ENCODE measurements around the gene PROZ. TPM values are rescaled to one million over a fixed set of nuclear protein-coding genes. Genes with fewer than 3 reads are reported as not detected.

PROZ gene
- total RNA-seq, 1 donor from 2014 or later = not detected

DNA sequence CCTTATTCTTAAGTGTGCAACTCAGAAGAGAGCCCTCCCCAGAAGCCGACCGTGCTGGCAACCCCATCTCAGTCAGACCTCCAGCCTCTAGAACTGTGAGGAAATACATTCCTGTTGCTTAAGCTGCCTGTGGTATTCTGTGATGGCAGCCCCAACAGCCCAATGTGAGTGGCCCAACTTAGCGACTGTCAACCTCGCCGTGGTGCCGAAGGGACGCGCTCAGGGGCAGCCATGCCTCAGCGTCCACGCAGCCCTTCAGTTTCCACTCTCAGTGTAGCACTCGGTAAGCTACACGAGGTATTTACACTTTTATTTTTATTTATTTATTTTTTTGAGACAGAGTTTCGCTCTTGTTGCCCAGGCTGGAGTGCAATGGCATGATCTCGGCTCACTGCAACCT lies 18.4 kb downstream of the PROZ start:
- no peak overlapping the region for H3K27ac Mint-ChIP-seq
- no peaks in the 10 kb centered on the region for H3K9me3 Mint-ChIP-seq
- H3K4me1 Mint-ChIP-seq (ENCODE audit: unreplicated experiment) = no peaks in the 10 kb centered on the region
- TF ChIP-seq, protein P1, sequence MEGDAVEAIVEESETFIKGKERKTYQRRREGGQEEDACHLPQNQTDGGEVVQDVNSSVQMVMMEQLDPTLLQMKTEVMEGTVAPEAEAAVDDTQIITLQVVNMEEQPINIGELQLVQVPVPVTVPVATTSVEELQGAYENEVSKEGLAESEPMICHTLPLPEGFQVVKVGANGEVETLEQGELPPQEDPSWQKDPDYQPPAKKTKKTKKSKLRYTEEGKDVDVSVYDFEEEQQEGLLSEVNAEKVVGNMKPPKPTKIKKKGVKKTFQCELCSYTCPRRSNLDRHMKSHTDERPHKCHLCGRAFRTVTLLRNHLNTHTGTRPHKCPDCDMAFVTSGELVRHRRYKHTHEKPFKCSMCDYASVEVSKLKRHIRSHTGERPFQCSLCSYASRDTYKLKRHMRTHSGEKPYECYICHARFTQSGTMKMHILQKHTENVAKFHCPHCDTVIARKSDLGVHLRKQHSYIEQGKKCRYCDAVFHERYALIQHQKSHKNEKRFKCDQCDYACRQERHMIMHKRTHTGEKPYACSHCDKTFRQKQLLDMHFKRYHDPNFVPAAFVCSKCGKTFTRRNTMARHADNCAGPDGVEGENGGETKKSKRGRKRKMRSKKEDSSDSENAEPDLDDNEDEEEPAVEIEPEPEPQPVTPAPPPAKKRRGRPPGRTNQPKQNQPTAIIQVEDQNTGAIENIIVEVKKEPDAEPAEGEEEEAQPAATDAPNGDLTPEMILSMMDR (conservative IDR thresholded peaks at IDR 0.05) = no peak
- H3K36me3 Mint-ChIP-seq = peaks cover 38% of the 10 kb centered on the region
- DNase-seq (ENCODE audit: extremely low spot score, unreplicated experiment) = no peak
- no peak overlapping the region for H3K4me3 Mint-ChIP-seq
- no peaks in the 10 kb centered on the region for H3K27me3 Mint-ChIP-seq

DNA sequence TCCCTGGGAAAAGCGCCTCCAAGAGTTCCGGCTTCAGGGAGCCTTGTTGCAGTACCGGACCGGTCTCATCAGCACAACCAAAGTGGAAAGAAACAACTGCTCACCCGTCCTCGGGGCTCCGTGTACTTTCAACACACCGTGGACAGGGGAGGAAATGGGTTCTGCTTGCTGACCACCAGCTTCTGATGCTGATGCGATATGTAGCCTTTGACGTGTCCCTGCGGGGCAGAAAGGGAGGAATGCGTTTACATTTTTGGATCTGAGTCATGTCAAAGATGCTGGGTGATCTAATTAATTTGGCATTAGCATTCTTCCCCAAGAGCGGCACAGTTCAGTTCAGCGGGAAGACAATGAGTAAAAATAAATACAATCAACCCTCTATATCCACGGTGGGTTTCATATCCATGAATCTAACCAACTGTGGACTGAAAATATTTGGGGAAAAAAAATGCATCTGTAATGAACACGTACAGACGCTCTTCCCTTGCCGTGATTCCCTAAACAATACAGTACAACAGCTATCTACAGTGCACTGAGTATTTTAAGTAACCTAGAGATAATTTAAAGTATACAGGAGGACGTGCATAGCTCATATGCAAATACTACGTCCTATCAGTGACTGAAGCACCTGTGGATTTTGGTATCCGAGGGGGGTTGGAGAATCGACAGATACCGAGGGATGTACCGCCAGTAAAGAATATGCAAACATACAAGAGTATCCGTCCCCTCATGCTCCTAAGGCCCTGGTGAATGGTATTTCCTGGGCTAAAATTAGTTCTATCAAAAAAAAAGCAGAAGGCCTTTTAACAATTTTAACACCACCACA lies 19.8 kb downstream of the PROZ start:
- H3K27ac Mint-ChIP-seq = no peak overlapping the region
- H3K4me1 Mint-ChIP-seq (ENCODE audit: unreplicated experiment) = no peaks in the 10 kb centered on the region
- no peak for DNase-seq (ENCODE audit: extremely low spot score, unreplicated experiment)
- no peak overlapping the region for H3K4me3 Mint-ChIP-seq
- TF ChIP-seq, protein P1 (conservative IDR thresholded peaks at IDR 0.05) = no peak
- peaks cover 40% of the 10 kb centered on the region for H3K36me3 Mint-ChIP-seq
- no peaks in the 10 kb centered on the region for H3K27me3 Mint-ChIP-seq
- no peaks in the 10 kb centered on the region for H3K9me3 Mint-ChIP-seq

DNA sequence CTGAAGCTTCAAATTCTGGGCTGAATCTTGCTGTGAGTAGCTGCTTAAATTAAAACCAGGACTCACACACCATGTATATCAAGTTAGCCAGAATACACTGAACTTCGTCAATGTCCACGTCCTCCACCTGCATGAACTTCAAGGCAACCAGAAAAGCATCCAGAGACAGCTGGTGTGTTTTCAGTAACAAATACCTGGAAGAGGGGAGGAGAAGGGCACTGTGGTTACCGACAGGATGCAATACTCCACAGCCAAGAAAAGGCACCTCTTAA lies 20.4 kb downstream of the PROZ start:
- peaks cover 44% of the 10 kb centered on the region for H3K36me3 Mint-ChIP-seq
- TF ChIP-seq, protein P1 (conservative IDR thresholded peaks at IDR 0.05) = no peak
- no peak overlapping the region for H3K4me3 Mint-ChIP-seq
- no peaks in the 10 kb centered on the region for H3K4me1 Mint-ChIP-seq (ENCODE audit: unreplicated experiment)
- no peaks in the 10 kb centered on the region for H3K9me3 Mint-ChIP-seq
- no peak overlapping the region for H3K27ac Mint-ChIP-seq
- no peaks in the 10 kb centered on the region for H3K27me3 Mint-ChIP-seq
- no peak for DNase-seq (ENCODE audit: extremely low spot score, unreplicated experiment)

DNA sequence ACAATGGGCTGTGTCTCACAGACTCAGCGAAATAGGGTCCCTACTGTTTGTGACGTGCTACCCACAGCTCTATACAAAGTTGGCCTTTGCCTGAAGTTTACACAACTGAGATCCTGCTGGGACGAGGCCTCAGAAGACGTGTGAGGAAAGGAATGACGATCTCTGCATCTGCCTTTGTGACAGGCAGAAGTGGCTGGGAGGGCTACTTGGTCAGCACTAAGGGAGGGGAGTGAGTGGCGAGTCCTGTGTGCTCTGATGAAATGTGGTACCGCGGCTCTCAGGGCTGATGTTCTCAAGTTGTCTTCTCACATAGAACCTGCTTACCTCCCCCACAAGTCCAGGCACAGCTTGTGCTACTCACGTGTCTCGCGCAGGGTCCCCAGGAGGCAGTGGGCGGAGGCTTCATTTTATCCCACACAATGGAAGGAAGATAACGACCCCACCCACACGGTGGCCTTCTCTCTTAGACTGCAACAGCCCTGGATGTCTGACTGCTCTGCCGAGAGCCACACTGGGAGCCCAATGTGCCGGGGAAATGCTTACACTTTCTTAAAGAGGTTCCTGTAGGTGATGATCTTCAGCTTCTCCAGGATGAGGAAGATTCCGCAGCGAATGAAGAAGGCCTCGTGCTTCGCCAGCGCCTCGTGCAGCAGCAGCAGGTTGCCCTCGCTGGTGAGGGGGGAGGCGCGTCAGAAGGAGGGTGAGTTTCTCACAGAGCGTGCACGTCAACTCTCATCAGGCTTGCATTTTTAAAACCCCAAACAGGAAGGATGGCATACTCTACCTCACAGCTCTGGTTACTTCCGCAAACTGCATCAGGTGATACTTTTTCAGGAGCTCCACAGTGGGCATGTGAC lies 21.2 kb downstream of the PROZ start:
- H3K27me3 Mint-ChIP-seq = no peaks in the 10 kb centered on the region
- H3K9me3 Mint-ChIP-seq = no peaks in the 10 kb centered on the region
- peak overlapping the region; percentile 34 for H3K27ac Mint-ChIP-seq
- DNase-seq (ENCODE audit: extremely low spot score, unreplicated experiment) = no peak
- no peak overlapping the region for H3K4me3 Mint-ChIP-seq
- TF ChIP-seq, protein P1 (conservative IDR thresholded peaks at IDR 0.05) = no peak
- no peaks in the 10 kb centered on the region for H3K4me1 Mint-ChIP-seq (ENCODE audit: unreplicated experiment)
- H3K36me3 Mint-ChIP-seq = peaks cover 41% of the 10 kb centered on the region

DNA sequence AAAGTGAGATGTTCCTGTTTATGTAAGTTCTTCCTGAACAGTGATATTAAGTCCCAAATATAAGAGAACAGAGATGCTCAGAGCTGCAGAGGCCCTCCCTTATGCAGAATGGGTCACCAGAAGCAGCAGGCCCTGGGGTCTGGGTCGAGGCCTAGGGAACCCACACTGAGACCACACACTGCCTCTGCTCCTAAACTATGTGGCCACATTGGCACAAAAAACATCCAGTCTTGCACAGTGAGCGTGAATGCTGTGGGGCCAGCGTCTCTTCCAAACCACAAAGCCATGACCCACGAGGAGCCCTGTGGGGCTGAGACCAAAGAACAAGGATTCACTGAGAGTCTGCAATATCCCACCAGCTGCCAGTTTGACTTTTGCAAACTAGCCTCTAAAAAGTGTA lies 23.6 kb downstream of the PROZ start:
- Mint-ChIP-seq H3K4me1 (ENCODE audit: unreplicated experiment) (no peaks in the 10 kb centered on the region), H3K9me3 (no peaks in the 10 kb centered on the region), H3K4me3 (no peak overlapping the region), H3K36me3 (peaks cover 29% of the 10 kb centered on the region), H3K27ac (no peak overlapping the region), H3K27me3 (no peaks in the 10 kb centered on the region)
- no peak for DNase-seq (ENCODE audit: extremely low spot score, unreplicated experiment)
- TF ChIP-seq, protein P1 (conservative IDR thresholded peaks at IDR 0.05) = no peak
